GM21737 (cell line): ENCODE measurements around the gene MEOX1.

ENCODE experiments used
- ATAC-seq: cut with Tn5 transposase; IDR thresholded peaks from one replicate; pipeline ENCODE4 v1.9.1; 2021; ENCODE audit warnings: mild to moderate bottlenecking, moderate library complexity; ENCODE audit not compliant: unreplicated experiment

Gene MEOX1

DNA sequence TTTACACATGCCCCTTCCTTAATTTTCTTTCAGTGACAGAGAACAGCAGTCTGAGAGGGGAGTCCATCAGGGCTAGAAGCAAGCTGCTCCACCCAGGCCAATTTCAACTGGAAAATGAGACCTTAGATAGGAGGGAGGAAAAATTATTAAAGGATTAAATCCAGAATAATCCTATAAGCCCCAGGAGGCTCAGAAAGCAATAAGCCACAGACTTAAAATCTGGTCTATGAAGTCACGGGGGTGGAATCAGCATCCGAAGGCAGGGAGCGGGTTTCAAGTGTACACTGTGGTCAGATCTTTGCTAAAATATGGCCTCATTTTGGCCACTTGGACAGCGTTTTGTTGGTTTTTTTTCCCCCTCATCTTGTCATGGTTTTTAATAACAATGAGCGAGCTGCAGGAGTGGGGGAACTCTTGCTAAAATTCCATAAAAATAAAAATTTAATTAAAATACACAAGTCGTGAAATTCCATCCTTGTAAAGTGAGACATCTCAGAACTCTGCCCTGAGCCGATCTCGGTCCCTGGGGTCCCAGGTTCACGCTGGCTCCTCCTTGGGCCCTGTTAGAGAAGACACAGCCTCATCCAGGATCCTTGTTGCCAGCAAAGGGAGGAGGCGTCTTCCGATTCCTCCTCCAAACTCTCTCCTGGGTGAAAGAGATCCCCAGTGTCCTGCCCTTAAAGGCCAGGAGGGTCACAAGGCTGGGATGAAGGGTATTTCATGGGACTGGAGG, 63.9 kb downstream of the MEOX1 start:
- no peak for ATAC-seq

- no peak for ATAC-seq
Observed at GRCh38 chr17:43595466-43595865, 66.3 kb downstream of the MEOX1 start.

DNA sequence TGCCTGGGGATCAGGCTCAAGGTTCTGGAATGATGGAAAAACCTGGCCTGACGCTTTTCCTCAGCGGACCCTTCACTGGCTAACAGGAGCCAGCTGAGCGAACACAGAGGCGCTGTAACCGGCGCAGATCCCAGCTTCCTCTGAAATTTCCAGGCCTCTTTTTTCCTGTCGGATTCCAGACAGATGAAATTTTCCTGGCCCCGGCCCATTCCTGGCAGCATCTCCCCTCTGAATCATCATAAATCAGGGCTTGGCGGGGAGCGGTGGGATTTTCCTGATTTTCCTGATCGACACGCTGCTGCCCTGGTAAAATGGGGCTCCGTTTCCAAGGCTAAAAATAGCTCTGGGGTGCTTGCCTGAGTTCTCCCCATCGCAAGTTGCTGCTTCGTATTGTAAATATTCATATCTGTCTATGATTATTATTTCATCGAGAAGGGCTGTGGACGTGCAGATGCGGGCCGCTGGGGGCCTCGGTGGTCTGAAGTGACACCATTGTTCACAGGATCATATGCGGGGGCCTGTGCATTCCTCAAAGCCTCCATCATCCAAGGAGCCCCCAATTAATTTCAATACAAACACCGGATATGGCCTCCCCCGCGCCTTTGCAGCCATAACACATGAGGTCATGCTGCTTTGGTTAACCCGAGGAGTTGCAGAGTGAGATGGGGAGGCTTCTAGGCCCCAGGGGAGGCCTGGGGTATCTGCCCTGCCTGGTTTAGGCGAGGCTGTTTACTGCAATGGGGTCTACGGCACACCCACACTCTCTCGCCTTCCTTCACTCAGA, 69.8 kb downstream of the MEOX1 start:
- no peak for ATAC-seq

- ATAC-seq, result no peak
Observed at GRCh38 chr17:43591001-43591400, 70.7 kb downstream of the MEOX1 start.
